ENCODE results near the gene ZNF69.
"Not testable (repeated sequence)": the region's sequence is repeated elsewhere in the genome, so short reads cannot be mapped to it uniquely, and the experiment has no call there.

- not testable (repeated sequence) for TF ChIP-seq CTCF, POLR2A (IDR thresholded peaks at IDR 0.05)
These were observed 27.0 kb downstream of the ZNF69 start for GRCh38 chr19:11914417-11915051.
